Vagina (tissue), 2 donors: ENCODE results near the gene KRTAP5-10.

Source experiments
- CTCF ChIP-seq, 3 experiments: fragments of 450-650 bp in 2 of 3; fragments of 200-600 bp in 1 of 3; sonication (generic) in 1 of 3; IDR thresholded peaks; one replicate each; pipeline ENCODE4 v1.5.1; 2017 to 2019; ENCODE audit warnings: antibody characterized with exemption in 3 of 3, mild to moderate bottlenecking in 2 of 3, moderate library complexity in 2 of 3
- POLR2A ChIP-seq, 2 donors: fragments of 450-650 bp; IDR thresholded peaks; one replicate each; pipeline ENCODE4 v1.6.1; 2017; ENCODE audit warnings: antibody characterized with exemption in 2 of 2, mild to moderate bottlenecking in 2 of 2, moderate library complexity in 2 of 2

- no peak for TF ChIP-seq POLR2A (IDR thresholded peaks at IDR 0.05)
- TF ChIP-seq CTCF (IDR thresholded peaks at IDR 0.05): peak in 2 of 3 experiments; percentile 32 to 51
Measured at GRCh38 chr11:71580057-71581003, 15.0 kb downstream of the KRTAP5-10 start.
